NCI-H1930 (cell line): Measurements from ENCODE around the gene CDKL4.
"Not testable (repeated sequence)": the region's sequence is repeated elsewhere in the genome, so short reads cannot be mapped to it uniquely, and the experiment has no call there.

Experiments used
- DNase-seq, 2 experiments: peaks; one replicate each; lab custom pipeline; 2025; lab: John Stamatoyannopoulos, UW

The CDKL4 gene

DNA sequence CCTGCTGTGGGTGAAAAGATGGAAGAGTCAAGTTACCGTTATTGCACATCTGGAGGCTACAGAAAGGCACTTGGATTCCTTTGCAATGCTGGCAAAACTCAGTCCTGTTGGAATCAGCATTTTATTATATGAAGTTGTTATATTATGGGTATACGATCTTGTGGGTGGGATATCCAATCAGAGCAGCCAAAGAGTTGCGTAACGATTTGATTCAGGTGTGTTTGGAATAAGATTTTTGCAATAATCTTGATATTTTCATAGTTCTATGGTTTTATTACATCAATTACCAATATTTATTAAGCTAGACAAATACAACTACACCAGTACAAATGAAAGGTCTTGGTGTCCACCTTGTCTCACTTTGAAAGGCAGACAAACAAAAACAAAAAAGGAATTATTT, 65.0 kb downstream of the CDKL4 start:
- no peak for DNase-seq

DNA sequence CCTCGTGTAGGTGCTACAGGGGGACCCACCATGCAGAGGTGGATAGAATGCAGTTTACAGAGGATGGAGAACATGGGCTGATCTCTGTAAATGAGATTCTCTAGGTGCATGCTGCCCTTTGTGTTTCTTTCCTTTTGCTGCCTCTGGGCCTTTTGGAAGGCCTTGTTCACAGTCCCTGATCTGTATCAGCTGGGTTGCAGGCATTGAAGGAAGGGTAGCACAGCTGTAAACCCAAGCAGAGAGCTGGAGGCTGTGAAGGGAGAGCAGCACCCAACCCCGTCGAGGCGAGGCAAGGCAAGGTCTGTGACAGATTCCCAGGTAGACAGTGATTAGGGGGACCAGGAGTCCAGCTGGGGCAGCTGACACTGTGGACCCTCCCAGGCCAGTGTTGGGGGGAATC, 66.8 kb downstream of the CDKL4 start:
- DNase-seq = no peak

DNA sequence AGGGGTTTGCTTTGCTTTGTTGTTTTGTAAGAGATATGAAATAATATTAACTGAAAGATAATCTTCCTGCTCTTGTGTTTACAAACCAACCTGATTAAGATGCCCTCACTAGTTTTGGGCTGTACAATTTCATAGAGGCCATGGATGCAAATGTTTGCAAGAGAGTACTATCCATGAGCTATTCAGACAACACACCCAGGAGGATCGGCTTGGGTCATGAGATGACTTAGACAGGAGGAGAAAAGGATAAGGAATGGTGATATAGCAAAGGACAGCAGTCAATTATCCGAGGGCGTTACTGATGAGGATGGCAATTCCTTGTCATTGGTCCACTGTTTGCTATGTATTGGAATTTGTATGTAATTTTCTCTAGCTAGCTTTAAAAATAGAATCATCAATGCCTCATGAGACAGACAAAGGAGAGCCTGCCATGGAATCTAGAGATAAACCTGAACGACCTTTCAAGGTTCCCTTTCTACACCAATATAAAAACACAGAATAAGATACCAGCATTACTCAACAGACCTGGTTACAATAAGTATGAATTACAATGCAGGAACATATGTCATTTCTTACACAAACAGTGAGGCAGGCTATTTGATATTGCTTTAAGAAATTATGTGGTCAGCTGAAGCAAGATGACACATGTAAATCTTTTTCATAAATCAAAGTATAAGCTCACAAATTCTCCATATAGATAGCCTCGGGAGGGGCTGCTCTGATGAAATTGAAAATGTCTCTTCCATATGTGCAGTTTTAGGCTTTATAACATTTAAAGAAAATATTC, 68.6 kb downstream of the CDKL4 start:
- DNase-seq = no peak

DNA sequence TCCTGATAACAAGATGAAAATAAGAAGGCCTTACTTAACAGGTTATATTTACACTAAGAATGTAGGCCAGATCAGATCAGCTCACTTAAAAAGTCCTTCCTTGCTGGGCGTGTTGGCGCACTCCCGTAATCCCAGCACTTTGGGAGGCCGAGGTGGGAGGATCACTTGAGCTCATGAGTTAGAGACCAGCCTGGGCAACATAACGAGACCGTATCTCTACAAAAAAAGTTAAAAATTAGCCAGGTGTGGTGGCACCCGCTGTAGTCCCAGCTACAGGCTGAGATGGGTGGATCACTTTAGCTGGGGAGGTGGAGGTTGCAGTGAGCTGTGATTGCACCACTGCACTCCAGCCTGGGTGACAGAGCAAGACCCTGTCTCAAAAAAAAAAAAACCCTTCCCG, 69.7 kb downstream of the CDKL4 start:
- no peak for DNase-seq

DNA sequence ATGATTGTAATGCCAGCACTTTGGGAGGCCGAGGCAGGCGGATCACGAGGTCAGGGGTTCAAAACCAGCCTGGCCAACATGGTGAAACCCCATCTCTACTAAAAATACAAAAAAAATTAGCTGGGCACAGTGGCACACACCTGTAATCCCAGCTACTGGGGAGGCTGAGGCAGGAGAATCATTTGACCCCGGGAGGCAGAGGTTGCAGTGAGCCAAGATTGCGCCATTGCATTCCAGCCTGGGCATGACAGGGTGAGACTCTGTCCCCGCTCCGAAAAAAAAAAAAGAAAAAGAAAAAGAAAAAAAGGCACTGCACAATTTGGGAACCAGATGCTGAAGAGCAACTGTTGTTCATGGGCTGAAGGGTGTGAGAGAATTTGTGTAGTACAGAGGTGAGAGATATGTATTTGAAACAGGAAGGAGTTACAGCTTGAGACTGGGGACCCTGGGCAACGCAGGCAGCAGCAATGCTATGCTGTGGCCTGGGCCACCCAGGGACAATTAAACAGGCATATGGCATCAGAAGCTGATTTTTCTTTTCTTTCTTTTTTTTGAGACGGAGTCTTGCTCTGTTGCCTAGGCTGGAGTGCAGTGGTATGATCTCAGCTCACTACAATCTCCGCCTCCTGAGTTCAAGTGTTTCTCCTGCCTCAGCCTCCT, 71.6 kb downstream of the CDKL4 start:
- DNase-seq = not testable (repeated sequence)

DNA sequence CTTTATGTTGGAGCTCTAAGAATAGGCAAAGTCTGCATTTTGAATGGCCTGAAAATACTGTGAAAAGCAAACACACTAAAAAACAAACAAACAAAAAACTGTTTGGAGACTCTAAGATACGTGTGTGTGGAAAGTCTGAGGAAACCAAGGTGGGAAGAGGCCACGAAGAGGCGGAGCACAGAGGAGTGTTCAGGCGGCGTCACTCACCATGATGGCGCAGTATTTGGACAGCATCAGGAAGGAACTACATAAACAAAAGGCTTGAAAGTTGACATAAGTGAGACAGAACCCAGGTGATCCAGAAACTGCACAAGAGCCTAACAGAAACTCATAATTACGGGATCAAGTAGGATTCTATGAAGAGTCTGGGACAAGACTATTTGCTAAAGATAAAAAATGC, 72.1 kb downstream of the CDKL4 start:
- no peak for DNase-seq

DNA sequence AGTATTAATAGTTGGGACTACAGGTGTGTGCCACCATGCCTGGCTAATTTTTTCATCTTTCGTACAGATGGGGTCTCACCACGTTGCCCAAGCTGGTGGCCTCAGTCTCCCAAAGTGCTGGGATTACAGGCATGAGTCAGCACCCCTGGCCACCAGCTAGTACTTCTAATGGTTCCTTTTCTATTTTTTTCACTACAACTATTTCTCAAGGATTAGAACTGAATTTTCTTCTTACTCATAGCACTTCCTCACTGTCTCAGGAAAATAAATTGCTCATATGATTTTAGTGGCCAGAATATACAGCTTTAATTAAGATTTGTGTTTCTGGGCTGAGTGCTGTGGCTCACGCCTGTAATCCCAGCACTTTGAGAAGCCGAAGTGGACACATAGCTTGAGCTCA, 79.7 kb downstream of the CDKL4 start:
- DNase-seq = no peak

DNA sequence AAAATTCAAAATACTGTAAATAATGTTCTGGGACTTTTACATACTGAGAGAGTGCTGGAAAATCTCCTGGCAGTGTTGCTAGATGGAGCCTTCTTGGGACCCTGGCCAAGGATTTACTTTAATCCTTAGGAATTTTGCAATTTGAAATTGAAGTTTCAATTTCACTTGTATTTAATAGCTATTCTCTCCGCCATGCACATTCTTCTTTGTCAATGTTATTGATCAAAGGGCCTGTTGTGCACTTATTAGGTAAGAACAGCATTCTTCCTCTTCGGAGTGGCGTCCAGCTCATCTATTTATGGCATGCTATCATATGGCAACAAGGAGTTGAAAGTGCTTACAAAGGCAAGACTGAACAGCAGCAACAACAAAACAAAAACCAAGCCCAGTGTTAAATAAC, 82.8 kb downstream of the CDKL4 start:
- DNase-seq = no peak

DNA sequence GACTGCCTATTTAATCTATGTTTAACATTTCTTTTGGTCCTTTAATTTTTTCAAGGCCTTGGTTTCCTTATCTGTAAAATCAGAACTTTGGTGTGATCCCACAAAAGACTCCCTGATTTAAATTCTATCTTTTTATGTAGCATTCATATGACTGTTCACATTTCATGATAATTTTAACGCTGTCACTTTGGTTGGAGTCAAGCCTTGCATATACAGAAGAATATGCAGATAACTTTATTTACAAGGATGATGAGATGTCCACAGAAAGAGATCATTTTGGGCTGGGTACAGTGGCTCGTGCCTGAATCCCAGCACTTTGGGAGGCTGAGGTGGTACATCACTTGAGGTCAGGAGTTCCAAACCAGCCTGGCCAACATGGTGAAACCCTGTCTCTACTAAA, 84.5 kb downstream of the CDKL4 start:
- no peak for DNase-seq

DNA sequence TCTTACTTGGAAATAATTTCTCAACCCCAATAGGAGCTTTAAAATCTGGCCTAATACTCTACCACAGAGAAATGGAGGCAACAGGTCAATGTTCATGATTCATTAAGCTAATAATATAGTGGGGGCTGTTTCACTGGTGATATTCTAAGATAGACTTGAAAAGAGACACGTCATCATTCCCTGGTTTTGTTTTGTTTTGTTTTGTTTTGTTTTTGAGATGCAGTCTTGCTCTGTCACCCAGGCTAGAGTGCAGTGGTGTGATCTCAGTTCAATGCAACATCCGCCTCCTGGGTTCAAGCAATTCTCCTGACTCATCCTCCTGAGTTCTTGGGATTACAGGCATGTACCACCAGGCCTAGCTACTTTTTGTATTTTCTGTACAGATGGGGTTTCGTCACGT, 85.4 kb downstream of the CDKL4 start:
- DNase-seq = no peak

DNA sequence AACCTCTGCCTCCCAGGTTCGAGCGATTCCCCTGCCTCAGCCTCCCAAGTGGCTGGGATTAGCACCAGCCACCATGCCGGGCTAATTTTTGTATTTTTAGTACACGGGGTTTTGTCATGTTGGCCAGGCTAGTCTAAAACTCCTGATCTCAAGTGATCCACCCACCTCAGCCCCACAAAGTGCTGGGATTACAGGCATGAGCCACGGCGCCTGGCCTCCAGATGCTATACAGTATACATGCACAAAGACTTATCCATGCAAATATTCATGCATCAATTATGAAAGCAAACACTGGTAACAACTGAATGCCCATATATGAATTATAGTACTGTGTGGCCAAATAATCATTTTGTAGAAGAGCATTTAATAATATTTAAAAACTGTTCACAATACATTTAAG, 86.9 kb downstream of the CDKL4 start:
- DNase-seq = no peak

DNA sequence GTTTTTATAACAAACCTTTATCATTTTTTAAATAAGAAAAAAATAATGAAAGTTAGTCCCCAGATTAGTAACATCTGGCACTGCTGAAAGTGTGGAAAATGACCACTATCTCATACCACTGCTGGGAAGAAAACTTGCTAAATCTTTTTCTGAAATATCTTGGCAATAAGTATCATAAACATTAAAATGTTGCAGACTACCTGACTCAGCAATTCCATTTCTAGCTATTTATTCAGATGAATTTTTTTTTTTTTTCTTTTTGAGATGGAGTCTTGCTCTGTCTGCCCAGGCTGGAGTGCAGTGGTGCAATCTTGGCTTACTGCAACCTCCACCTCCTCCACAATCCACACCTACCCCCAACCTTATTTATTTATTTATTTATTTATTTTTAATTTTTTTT, 87.7 kb downstream of the CDKL4 start:
- DNase-seq = no peak

DNA sequence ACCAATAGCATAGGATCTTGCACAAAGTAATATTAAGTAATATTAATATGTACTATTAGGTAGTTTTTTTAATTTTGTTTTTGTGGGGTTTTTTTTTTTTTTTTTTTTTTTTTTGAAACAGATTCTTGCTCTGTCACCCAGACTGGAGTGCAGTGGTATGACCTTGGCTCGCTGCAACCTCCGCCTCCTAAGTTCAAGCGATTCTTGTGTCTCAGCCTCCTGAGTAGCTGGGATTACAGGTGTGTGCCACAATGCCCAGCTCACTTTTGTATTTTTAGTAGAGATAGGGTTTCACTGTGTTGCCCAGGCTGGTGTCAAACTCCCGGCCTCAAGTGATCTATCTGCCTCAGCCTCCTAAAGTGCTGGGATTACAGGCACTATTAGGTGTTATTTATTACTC, 88.2 kb downstream of the CDKL4 start:
- DNase-seq = not testable (repeated sequence)

DNA sequence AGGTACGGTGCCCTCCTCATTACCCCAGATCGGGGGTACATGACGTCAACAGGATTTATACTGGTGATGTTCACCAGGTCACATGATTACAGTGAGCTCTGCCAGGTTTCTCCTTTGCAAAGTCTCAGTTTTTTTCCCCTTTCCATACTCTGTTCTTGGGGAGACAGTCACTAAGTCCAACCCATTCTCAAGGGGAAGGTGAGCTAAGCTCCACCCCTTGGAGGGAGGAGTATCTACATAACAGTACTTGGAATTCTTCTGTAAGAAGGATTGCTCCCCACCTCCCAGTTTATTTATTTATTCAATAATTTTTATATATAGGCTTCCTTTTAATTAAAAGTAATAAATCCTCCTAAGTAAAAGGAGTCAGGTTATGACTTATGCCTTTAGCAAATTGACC, 88.8 kb downstream of the CDKL4 start:
- no peak for DNase-seq

DNA sequence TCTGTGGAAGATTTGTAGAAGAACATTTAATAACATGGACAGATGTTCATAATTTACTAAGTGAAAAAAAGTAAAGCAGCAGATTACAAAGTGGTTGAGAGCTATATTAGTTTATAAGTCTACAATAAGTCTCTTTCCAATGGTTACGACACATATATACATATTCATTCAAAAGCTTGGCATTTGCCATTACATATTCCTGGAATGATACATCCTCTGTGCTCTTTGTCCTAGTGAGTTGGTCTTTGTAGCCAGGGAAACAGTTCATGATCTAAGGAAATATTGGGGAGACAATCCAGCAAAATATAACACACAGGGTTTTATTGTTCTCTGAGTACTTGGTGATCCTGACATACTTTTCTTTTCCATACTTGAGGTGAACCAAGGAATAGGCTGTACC, 90.5 kb downstream of the CDKL4 start:
- DNase-seq = no peak

DNA sequence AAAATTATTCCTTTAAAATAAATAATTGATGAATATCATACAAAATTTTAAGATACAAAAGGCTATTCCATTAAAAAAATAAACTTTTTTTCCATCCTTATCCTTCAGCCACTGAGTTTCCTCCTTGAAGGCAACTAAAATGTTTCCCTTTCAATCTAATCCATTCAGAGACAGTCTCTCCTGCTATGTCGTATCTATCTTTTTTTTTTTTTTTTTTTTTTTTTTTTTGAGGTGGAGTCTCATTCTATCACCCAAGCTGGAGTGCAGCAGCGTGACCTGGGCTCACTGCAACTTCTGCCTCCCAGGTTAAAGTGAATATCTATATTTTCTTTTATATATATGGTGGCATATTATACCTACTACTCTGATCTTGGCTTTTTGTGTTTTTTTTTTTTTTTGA, 91.3 kb downstream of the CDKL4 start:
- DNase-seq = no peak

DNA sequence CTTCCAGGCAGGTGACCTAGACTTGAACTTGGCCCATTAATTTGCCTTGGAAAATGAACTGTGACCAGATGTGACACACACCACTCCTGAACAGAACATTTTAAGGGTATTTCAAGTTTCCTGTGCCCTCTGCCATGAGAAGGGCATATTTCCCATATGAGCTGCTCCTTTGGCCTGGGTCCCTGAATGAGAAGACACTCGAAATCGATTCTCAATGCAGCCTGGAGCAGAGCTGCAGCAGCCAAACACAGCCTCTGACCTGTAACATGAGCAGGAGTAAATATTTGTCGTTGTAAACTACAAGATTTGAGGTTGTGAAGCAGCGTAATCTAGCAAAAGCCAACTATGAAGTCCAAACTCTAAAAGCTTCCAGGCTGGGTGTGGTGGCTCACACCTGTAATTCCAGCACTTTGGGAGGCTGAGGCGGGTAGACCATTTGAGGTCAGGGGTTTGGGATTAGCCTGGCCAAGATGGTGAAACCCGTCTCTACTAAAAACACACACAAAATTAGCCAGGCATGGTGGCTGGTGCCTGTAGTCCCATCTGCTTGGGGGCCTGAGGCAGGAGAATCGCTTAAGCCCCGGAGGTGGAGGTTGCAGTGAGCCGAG, 92.8 kb downstream of the CDKL4 start:
- no peak for DNase-seq

DNA sequence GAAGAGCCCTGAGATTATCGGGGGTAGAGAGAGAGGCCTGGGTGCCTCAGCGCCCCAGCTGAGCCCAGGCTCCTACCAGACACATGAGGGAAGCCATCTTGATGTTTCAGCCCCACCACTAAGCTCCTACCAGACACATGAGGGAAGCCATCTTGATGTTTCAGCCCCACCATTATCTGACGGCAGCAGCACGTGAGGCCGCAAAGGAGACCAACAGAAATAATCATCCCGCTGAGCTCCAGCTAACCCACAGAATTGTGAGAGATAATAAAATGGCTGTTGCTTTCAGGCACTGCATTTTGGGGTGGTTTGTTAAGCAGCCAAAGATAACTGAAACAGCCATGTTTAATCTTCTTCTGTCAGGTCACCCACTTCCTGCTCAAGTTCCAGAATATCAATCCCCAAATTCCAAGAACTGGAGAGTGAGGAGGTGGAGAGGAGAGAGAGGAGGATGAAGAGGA, 93.6 kb downstream of the CDKL4 start:
- no peak for DNase-seq

DNA sequence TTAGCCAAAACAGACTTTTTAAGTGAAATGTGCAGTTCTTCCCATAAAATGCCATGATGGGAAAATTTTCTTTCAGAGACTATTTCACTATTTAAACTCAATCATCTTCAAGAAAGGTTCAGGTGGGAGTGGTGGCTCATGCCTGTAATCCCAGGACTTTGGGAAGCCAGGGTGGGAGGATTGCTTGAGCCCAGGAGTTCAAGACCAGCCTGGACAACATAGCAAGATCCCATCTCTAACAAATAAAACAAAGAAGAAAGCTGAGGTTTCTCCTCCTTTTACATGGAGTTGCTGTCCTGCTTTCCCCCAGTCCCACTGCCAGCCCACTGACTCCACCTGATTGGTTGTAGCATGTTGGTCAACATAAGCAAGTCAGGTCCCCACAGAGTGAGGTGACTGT, 97.1 kb downstream of the CDKL4 start:
- DNase-seq = no peak

DNA sequence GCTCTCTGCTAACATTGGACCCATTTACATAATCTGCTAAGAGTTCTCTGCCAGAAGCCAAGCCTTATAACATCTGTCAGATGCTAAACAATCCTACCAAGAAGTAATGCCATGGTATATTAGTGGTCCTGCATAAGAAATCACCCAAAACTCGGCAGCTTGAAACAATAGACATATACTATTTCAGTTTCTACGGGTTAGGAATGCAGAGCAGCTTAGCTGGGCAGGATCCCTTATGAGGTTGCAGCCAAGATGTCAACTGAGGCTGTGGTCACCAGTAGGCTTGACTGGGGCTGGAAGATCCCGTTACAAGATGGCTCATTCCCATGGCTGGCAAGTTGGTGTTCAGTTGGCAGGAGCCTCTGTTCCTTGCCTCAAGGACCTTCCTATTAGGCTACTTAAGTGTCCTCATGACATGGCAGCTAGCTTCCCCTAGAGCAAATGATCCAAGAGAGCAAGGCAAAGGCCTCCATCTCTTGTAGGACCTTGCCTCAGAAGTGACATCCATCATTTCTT, 97.8 kb downstream of the CDKL4 start:
- no peak for DNase-seq

DNA sequence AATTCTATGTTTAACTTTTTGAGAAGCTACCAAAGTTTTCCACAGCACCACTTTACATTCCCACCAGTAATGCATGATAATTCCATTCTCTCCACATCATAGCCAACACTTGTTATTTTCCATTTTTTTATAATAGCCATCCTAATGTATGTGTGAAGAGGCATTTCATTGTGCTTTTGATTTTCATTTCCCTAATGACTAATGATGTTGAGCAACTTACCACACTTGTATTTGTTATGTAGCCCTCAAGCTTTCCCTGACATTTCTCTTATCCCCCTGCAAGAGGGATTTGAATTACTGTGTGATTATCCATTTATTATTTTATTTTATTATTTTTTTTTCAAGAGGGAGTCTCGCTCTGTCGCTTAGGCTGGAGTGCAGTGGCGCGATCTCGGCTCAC, 99.4 kb downstream of the CDKL4 start:
- DNase-seq = no peak

DNA sequence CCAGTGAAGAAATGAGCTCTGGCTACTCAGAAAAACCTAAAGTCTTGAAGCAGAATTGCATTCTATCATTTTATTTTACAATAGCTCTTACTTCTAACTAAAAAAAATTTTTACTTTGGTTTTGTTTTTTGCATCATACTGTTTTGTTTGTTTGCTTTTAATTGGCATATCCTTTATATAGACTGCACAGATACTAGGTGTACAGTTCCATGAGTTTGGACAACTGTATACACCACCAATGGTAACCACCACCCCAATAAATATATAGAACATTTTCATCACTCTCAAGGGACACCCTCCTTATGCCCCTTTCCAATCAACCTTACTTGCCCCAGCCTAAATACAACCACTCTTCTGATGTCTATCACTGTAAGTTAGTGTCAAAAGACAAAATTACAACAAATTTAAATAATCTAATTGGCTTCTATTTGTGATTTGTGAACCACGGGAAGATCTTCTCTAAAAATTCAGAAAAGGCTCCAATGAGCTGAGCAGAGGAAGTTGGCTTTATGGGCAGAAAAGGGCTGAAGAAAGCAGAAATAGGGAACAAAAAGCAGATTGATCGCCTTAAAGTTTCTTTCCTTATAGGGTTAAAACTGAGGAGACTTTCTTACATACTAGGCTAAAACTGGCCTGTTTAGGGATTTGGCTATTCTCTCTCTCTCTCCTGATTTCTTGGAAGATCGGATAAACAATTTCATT, 100.7 kb downstream of the CDKL4 start:
- DNase-seq = no peak
